Measurements from ENCODE around the gene GABBR2. TPM values are rescaled to one million over a fixed set of nuclear protein-coding genes. Genes with fewer than 3 reads are reported as not detected.

Gene GABBR2
- total and polyA plus RNA-seq, 2 of the 8 experiments (the other 6 are each of a cell fraction or from before 2014, with no cell fraction given) = 0.50 to 1.2 TPM

DNA sequence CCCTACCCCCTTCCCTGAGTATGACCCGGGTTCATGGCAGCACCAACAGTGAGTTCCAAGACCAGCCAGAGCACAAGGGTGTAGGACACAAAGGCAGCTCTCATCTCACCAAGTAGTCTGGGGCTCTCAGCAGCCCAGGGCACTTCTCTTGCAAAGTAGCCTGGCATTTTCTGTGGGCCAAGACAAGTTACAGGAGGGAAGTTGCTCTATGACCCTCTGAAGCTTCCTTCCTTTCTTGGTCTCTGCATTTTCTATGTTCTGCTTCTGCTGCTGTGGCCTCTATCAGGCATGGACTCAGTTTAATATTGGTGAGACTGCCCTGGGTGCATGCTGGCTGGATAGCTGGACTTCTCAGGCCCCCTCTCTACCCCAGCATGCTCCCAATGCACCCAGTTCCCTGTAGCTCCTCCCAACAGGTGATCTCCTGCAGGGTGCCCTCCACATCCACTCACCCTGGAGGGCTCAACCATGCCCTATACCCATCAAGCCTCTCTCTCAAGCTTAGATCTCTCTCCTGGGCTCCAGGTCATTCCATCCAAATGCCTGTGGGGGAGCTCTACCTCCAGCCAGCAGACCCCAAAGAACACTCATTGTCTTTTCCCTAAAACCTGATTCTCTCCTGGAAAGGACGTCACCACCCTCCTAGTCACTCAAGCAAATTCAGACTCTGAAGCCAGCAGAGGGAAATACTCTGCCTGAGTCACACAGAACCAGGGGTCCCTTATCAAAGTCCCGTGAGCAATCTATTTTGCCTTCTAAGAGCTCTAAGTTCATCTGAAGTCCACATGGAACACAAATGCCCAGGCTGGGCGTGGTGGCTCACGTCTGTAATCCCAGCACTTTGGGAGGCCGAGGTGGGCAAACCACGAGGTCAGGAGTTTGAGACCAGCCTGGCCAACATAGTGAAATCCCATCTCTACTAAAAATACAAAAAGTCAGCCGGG is 467.1 kb downstream of the GABBR2 start:
- H2BK5ac ChIP-seq (ENCODE audit: low read depth, low read length) = no peak overlapping the region
- H3K9me3 ChIP-seq (ENCODE audit: insufficient read depth in 2 of 2, low read depth in 1 of 2, low read length in 1 of 2) = no peaks in the 10 kb centered on the region
- no peak overlapping the region for H4K91ac ChIP-seq (replicated peaks; ENCODE audit: insufficient read length, low read length)
- ChIA-PET CTCF (ENCODE audit: partially characterized antibody) (interaction anchor here (0.7 to 3.4 kb wide), 27 partner anchors 8 to 123 kb away, joined by 3 to 18 read pairs (median 5); partner anchors contain the start of genes TBC1D2 and TRIM14), POLR2A (ENCODE audit: partially characterized antibody) (interaction anchor here (0.7 to 1.4 kb wide), 5 partner anchors 8 to 42 kb away, joined by 3 to 6 read pairs (median 3); partner anchors contain the start of gene TBC1D2)
- DNase-seq (ENCODE audit: low read depth in 1 of 2, low spot score in 2 of 2) = no peak
- no peaks in the 10 kb centered on the region for H3K27me3 ChIP-seq (replicated peaks in 1 of 4; ENCODE audit: control insufficient read depth in 3 of 4, extremely low read depth in 1 of 4, insufficient read depth in 3 of 4, low read length in 3 of 4)
- 88% methylated on average over 8 of the region's 8 CpGs; no CpG with 5 or more reads in 1 of the 2 experiments for WGBS, 2 experiments (ENCODE audit: extremely low coverage in 1 of 2, insufficient coverage in 1 of 2, insufficient read length in 1 of 2, insufficient replicate concordance in 2 of 2, low coverage in 1 of 2, low lambda C conversion rate in 2 of 2, missing lambda C conversion rate in 1 of 2)
- H3K56ac ChIP-seq (replicated peaks; ENCODE audit: insufficient read length, low read depth, low read length) = no peak overlapping the region
- no peak overlapping the region for H3K18ac ChIP-seq (ENCODE audit: extremely low read depth, low read length)
- H3K36me3 ChIP-seq (ENCODE audit: control insufficient read depth in 2 of 4, insufficient read depth in 4 of 4, low read length in 3 of 4) = no peaks in the 10 kb centered on the region; a peak in 1 of 8 replicates
- H3K4me1 ChIP-seq (replicated peaks in 1 of 4; ENCODE audit: control insufficient read depth in 3 of 4, insufficient read depth in 4 of 4, low read length in 3 of 4) = peaks cover 0 to 3% (median 2%) of the 10 kb centered on the region in 4 experiments; a peak in 3 of 7 replicates
- no peak overlapping the region for H2BK15ac ChIP-seq (ENCODE audit: low read length)
- FAIRE-seq = no peak
- no peak overlapping the region for H2BK20ac ChIP-seq (ENCODE audit: low read length)
- no peak overlapping the region for H2AFZ ChIP-seq (ENCODE audit: low read length)
- H3K79me2 ChIP-seq (ENCODE audit: control insufficient read depth in 1 of 2, insufficient read depth in 2 of 2, low read length in 2 of 2) = no peaks in the 10 kb centered on the region
- H4K20me1 ChIP-seq (replicated peaks in 1 of 2; ENCODE audit: control insufficient read depth in 1 of 2, insufficient read depth in 2 of 2, low read length in 2 of 2) = no peaks in the 10 kb centered on the region
- H2BK120ac ChIP-seq (replicated peaks; ENCODE audit: low read depth, low read length) = no peak overlapping the region
- H3K4ac ChIP-seq (replicated peaks; ENCODE audit: insufficient read length, low read depth, low read length) = peak overlapping the region; percentile 81
- no peak overlapping the region for H3K4me3 ChIP-seq (ENCODE audit: extremely low read depth in 1 of 4, insufficient read depth in 2 of 4, low read depth in 3 of 4, low read length in 4 of 4)
- no peak overlapping the region for H4K8ac ChIP-seq (ENCODE audit: extremely low read depth, insufficient read depth, low read length)
- no peak overlapping the region for H3K23ac ChIP-seq (ENCODE audit: insufficient read length)
- 0 out of 2 replicates have a peak overlapping the region, but pooled peaks have one; percentile 39 for H2BK12ac ChIP-seq (ENCODE audit: low read depth, low read length)
- H4K5ac ChIP-seq (ENCODE audit: insufficient read length, low read depth, low read length) = no peak overlapping the region
- no peaks in the 10 kb centered on the region for H3K79me1 ChIP-seq (ENCODE audit: low read depth, low read length)
- no peak overlapping the region for H3K4me2 ChIP-seq (ENCODE audit: insufficient read depth in 1 of 2, low read depth in 2 of 2, low read length in 2 of 2)
- H3K23me2 ChIP-seq (ENCODE audit: low read depth, low read length) = no peaks in the 10 kb centered on the region
- no peak overlapping the region for H2AK5ac ChIP-seq (ENCODE audit: low read depth, low read length)
- no peak overlapping the region for H3K14ac ChIP-seq (ENCODE audit: insufficient read length)
- H3K9ac ChIP-seq (replicated peaks in 1 of 4; ENCODE audit: extremely low read depth in 1 of 4, low read depth in 3 of 4, low read length in 3 of 4) = no peak overlapping the region
- H3K27ac ChIP-seq (ENCODE audit: low read depth, low read length) = no peak overlapping the region
- TF ChIP-seq SP2 (IDR thresholded peaks at IDR 0.05; ENCODE audit: low read length) (no peak), HDAC6 (IDR thresholded peaks at IDR 0.05; ENCODE audit: low read depth, low read length) (no peak), NRF1 (IDR thresholded peaks at IDR 0.05; ENCODE audit: low read depth, low read length) (no peak), RAD21 (IDR thresholded peaks at IDR 0.05 in 1 of 2, conservative IDR thresholded peaks at IDR 0.05 in 1 of 2; ENCODE audit: low read depth in 2 of 2, low read length in 2 of 2) (peak; percentile 49 to 58)
- TF ChIP-seq, protein P1, sequence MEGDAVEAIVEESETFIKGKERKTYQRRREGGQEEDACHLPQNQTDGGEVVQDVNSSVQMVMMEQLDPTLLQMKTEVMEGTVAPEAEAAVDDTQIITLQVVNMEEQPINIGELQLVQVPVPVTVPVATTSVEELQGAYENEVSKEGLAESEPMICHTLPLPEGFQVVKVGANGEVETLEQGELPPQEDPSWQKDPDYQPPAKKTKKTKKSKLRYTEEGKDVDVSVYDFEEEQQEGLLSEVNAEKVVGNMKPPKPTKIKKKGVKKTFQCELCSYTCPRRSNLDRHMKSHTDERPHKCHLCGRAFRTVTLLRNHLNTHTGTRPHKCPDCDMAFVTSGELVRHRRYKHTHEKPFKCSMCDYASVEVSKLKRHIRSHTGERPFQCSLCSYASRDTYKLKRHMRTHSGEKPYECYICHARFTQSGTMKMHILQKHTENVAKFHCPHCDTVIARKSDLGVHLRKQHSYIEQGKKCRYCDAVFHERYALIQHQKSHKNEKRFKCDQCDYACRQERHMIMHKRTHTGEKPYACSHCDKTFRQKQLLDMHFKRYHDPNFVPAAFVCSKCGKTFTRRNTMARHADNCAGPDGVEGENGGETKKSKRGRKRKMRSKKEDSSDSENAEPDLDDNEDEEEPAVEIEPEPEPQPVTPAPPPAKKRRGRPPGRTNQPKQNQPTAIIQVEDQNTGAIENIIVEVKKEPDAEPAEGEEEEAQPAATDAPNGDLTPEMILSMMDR (IDR thresholded peaks at IDR 0.05; ENCODE audit: control extremely low read depth in 1 of 3, insufficient read depth in 1 of 3, low read depth in 1 of 3, low read length in 3 of 3) = peak in 2 of 3 experiments; percentile 33 to 59; a peak in 2 of 4 replicates
- TF ChIP-seq, protein P2, sequence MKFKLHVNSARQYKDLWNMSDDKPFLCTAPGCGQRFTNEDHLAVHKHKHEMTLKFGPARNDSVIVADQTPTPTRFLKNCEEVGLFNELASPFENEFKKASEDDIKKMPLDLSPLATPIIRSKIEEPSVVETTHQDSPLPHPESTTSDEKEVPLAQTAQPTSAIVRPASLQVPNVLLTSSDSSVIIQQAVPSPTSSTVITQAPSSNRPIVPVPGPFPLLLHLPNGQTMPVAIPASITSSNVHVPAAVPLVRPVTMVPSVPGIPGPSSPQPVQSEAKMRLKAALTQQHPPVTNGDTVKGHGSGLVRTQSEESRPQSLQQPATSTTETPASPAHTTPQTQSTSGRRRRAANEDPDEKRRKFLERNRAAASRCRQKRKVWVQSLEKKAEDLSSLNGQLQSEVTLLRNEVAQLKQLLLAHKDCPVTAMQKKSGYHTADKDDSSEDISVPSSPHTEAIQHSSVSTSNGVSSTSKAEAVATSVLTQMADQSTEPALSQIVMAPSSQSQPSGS (IDR thresholded peaks at IDR 0.05; ENCODE audit: low read length) = no peak

Data from H1 (cell line).